ENCODE results near the gene FLT4. TPM values are rescaled to one million over a fixed set of nuclear protein-coding genes. Genes with fewer than 3 reads are reported as not detected.

The FLT4 gene
- total and polyA plus RNA-seq, 4 donors: 12.6 to 42.1 (median 25.3) TPM

DNA sequence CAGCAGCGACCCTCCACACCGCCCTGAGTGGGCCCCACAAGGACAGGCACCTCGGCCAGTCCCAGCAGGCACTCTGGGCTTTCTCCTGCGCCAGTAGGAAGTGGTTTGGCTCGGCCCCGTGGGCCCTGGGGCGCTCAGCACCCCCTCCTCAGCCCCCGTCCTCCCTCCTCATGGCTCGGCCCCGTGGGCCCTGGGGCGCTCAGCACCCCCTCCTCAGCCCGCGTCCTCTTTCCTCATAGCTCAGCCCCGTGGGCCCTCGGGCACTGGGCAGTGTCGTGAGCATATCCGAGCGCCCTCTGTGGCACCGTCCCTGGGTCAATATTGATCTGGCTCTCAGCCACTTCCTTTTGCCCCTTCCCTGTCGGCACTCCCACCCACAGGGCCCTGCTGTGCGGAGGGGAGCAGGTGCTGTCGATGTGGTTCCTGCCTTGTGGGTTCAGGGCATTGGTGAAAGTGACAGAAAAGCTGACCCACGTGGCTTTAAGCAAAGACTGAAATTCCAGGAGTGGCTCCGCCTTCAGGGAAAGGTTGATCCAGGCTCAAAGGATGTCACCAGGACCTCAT, 52.6 kb downstream of the FLT4 start:
- no peak for ATAC-seq (ENCODE audit: insufficient read depth, low FRiP score)
- no peak overlapping the region for H3K9ac ChIP-seq (ENCODE audit: insufficient read depth in 1 of 2, low read length in 2 of 2)
- peaks cover 0 to 5% (median 0%) of the 10 kb centered on the region in 5 donors for H3K4me1 ChIP-seq (ENCODE audit: control insufficient read depth in 5 of 5, insufficient read depth in 5 of 5, low read length in 5 of 5)
- TF ChIP-seq, protein P1, sequence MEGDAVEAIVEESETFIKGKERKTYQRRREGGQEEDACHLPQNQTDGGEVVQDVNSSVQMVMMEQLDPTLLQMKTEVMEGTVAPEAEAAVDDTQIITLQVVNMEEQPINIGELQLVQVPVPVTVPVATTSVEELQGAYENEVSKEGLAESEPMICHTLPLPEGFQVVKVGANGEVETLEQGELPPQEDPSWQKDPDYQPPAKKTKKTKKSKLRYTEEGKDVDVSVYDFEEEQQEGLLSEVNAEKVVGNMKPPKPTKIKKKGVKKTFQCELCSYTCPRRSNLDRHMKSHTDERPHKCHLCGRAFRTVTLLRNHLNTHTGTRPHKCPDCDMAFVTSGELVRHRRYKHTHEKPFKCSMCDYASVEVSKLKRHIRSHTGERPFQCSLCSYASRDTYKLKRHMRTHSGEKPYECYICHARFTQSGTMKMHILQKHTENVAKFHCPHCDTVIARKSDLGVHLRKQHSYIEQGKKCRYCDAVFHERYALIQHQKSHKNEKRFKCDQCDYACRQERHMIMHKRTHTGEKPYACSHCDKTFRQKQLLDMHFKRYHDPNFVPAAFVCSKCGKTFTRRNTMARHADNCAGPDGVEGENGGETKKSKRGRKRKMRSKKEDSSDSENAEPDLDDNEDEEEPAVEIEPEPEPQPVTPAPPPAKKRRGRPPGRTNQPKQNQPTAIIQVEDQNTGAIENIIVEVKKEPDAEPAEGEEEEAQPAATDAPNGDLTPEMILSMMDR (IDR thresholded peaks at IDR 0.05; ENCODE audit: control extremely low read depth, extremely low read depth): no peak
- no peak overlapping the region for H3K4me3 ChIP-seq
- H3K27ac ChIP-seq (ENCODE audit: low read depth in 1 of 2, low read length in 1 of 2): peak overlapping the region in 1 of 2 donors; percentile 26
- no peaks in the 10 kb centered on the region for H3K9me3 ChIP-seq (ENCODE audit: control insufficient read depth in 4 of 4, insufficient read depth in 3 of 4, low read length in 3 of 4)
- DNase-seq: peak in 2 of 3 donors; percentile 20 to 29
- no peaks in the 10 kb centered on the region for H3K36me3 ChIP-seq (ENCODE audit: control insufficient read depth in 4 of 4, insufficient read depth in 4 of 4, low read length in 4 of 4)
- 58 to 65% methylated on average over 24 of the region's 24 CpGs for WGBS, 2 donors
- peaks cover 0 to 4% (median under 1%) of the 10 kb centered on the region in 3 donors for H3K27me3 ChIP-seq (ENCODE audit: control insufficient read depth in 3 of 3, insufficient read depth in 3 of 3, low read length in 2 of 3)

DNA sequence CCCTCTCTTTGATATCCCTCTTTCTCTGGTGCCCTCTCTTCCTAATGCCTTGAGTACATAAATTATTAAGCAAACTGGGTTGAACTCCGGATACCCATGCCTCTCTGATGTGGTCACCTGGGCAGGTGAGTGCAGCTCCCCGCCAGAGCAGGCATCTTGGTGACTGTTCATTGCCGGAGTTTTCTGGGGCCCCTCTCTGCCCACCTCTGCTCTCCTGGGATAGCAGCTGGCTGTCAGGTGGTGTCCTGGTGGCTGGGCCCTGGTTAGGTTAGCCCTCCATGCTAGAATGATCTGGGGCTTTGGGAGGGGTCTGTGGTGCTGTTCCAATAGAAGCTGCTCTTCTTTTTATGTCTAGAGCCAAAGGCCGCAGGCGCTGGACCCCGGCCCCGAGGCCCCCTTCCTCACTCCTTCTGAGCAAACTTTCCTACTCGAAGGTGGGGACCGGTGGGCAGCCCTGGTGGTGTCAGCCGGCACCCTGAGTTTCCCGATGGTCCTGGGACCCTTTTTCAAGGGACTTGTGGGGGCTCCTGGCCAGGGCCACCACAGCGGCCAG, 53.2 kb downstream of the FLT4 start:
- Histone ChIP-seq H3K4me1 (ENCODE audit: control insufficient read depth in 5 of 5, insufficient read depth in 5 of 5, low read length in 5 of 5) (peaks cover 0 to 10% (median 0%) of the 10 kb centered on the region in 5 donors), H3K4me3 (no peak overlapping the region), H3K9ac (ENCODE audit: insufficient read depth in 1 of 2, low read length in 2 of 2) (no peak overlapping the region), H3K36me3 (ENCODE audit: control insufficient read depth in 4 of 4, insufficient read depth in 4 of 4, low read length in 4 of 4) (no peaks in the 10 kb centered on the region), H3K27ac (ENCODE audit: low read depth in 1 of 2, low read length in 1 of 2) (peak overlapping the region in 1 of 2 donors; percentile 26), H3K9me3 (ENCODE audit: control insufficient read depth in 4 of 4, insufficient read depth in 3 of 4, low read length in 3 of 4) (no peaks in the 10 kb centered on the region), H3K27me3 (ENCODE audit: control insufficient read depth in 3 of 3, insufficient read depth in 3 of 3, low read length in 2 of 3) (peaks cover 0 to 6% (median 4%) of the 10 kb centered on the region in 3 donors)
- DNase-seq (no peak), ATAC-seq (ENCODE audit: insufficient read depth, low FRiP score) (no peak)
- TF ChIP-seq, protein P1 (IDR thresholded peaks at IDR 0.05; ENCODE audit: control extremely low read depth, extremely low read depth): no peak
- WGBS, 2 donors: 83 to 91% methylated on average over 12 of the region's 12 CpGs

DNA sequence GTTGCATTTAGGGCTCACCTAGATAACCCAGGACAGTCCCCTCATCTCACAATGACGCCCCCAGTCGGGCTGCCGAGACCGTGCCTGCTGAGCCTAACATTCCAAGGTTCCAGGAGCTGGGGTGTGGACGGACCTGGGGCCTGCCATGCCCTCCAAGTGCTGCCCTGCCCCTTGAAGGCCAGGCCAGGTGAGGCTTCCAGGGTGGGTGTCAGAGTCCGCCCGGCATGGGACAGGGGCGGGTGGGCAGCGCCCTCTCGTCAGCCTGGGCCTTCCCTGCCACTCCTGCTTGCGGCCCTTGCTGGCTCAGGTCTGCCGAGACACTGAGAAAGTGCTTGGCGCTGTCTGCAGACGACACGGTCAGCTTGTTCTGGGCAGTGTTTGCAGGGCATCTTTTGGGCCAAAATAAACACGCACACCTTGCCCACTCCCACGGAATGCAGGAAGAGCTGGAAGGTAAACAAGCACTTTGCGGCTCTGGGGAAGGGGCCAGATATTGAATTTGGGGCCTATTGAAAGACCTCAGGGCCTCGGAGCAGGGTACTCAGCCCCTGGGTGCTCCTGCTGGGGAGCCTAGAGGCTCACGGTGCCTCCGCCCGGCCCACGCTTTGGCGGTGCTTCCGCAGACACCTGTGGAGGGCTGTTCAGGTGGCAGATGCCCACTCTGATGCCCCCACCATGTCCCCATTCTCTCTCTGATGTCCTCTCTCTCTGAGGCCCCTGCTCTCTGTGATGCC, 53.9 kb downstream of the FLT4 start:
- Histone ChIP-seq H3K27me3 (ENCODE audit: control insufficient read depth in 3 of 3, insufficient read depth in 3 of 3, low read length in 2 of 3) (peaks cover under 1 to 9% (median 4%) of the 10 kb centered on the region in 3 donors), H3K4me3 (no peak overlapping the region), H3K9ac (ENCODE audit: insufficient read depth in 1 of 2, low read length in 2 of 2) (no peak overlapping the region), H3K27ac (ENCODE audit: low read depth in 1 of 2, low read length in 1 of 2) (peak overlapping the region in 1 of 2 donors; percentile 7), H3K9me3 (ENCODE audit: control insufficient read depth in 4 of 4, insufficient read depth in 3 of 4, low read length in 3 of 4) (peaks cover 0 to 3% (median 0%) of the 10 kb centered on the region in 4 donors), H3K4me1 (ENCODE audit: control insufficient read depth in 5 of 5, insufficient read depth in 5 of 5, low read length in 5 of 5) (peaks cover 0 to 13% (median 0%) of the 10 kb centered on the region in 5 donors), H3K36me3 (ENCODE audit: control insufficient read depth in 4 of 4, insufficient read depth in 4 of 4, low read length in 4 of 4) (no peaks in the 10 kb centered on the region)
- ATAC-seq (ENCODE audit: insufficient read depth, low FRiP score): no peak
- TF ChIP-seq, protein P1 (IDR thresholded peaks at IDR 0.05; ENCODE audit: control extremely low read depth, extremely low read depth): no peak
- 72 to 81% methylated on average over 25 of the region's 25 CpGs for WGBS, 2 donors
- DNase-seq: peak in 1 of 3 donors; percentile 7
